ENCODE measurements around the gene GNB3. TPM values are rescaled to one million over a fixed set of nuclear protein-coding genes. Genes with fewer than 3 reads are reported as not detected.

The GNB3 gene
- polyA plus RNA-seq, 3 donors from 2014 or later = not detected

GRCh38 chr12:6826734-6827436 lies 13.8 kb upstream of the GNB3 start:
- Mint-ChIP-seq H3K27me3 (ENCODE audit: low read depth in 3 of 3) (peaks cover 26 to 42% (median 39%) of the 10 kb centered on the region in 3 donors), H3K36me3 (no peaks in the 10 kb centered on the region), H3K9me3 (peaks cover 0 to 1% (median 0%) of the 10 kb centered on the region in 6 donors), H3K27ac (no peak overlapping the region), H3K4me3 (peak overlapping the region in 4 of 5 donors; percentile 14 to 54 (median 32)), H3K4me1 (peaks cover 12 to 13% of the 10 kb centered on the region in 2 donors)
- DNase-seq = no peak

GRCh38 chr12:6827437-6827911 lies 13.3 kb upstream of the GNB3 start:
- peaks cover 24 to 42% (median 41%) of the 10 kb centered on the region in 3 donors for H3K27me3 Mint-ChIP-seq (ENCODE audit: low read depth in 3 of 3)
- H3K4me3 Mint-ChIP-seq = peak overlapping the region in 4 of 5 donors; percentile 14 to 54 (median 32)
- H3K27ac Mint-ChIP-seq = no peak overlapping the region
- H3K9me3 Mint-ChIP-seq = peaks cover 0 to 1% (median 0%) of the 10 kb centered on the region in 6 donors
- no peak for DNase-seq
- peaks cover 12 to 13% of the 10 kb centered on the region in 2 donors for H3K4me1 Mint-ChIP-seq
- H3K36me3 Mint-ChIP-seq = no peaks in the 10 kb centered on the region

- H3K36me3 Mint-ChIP-seq = no peaks in the 10 kb centered on the region
- H3K27me3 Mint-ChIP-seq (ENCODE audit: low read depth in 3 of 3) = peaks cover 21 to 38% (median 37%) of the 10 kb centered on the region in 3 donors
- peaks cover 12 to 13% of the 10 kb centered on the region in 2 donors for H3K4me1 Mint-ChIP-seq
These were observed 12.5 kb upstream of the GNB3 start, which contains the start of gene P3H3 for GRCh38 chr12:6827982-6828780. P3H3 (plus strand) TSS chr12:6828407; CDS start chr12:6828441, 34 bp downstream.

GRCh38 chr12:6828781-6829535 lies 11.8 kb upstream of the GNB3 start:
- Mint-ChIP-seq H3K4me1 (peaks cover 12 to 13% of the 10 kb centered on the region in 2 donors), H3K4me3 (peak overlapping the region; percentile 84 to 89 (median 86)), H3K27ac (peak overlapping the region in 3 of 6 donors; percentile 49 to 79 (median 49)), H3K27me3 (ENCODE audit: low read depth in 3 of 3) (peaks cover 20 to 37% (median 32%) of the 10 kb centered on the region in 3 donors), H3K36me3 (no peaks in the 10 kb centered on the region), H3K9me3 (peaks cover 0 to 1% (median 0%) of the 10 kb centered on the region in 6 donors)
- peak; percentile 22 to 30 (median 25) for DNase-seq

More at GRCh38 chr12:6827982-6828780, 12.5 kb upstream of the GNB3 start, which contains the start of gene P3H3:
- peaks cover 0 to 1% (median 0%) of the 10 kb centered on the region in 6 donors for H3K9me3 Mint-ChIP-seq
- H3K27ac Mint-ChIP-seq = peak within 1 kb of the TSS in 3 of 6 donors; percentile 49 to 79 (median 49)
- peak in 2 of 3 donors; percentile 6 to 12 for DNase-seq
- peak within 1 kb of the TSS; percentile 84 to 89 (median 86) for H3K4me3 Mint-ChIP-seq

GRCh38 chr12:6829536-6830220 lies 11.0 kb upstream of the GNB3 start:
- Mint-ChIP-seq H3K27me3 (ENCODE audit: low read depth in 3 of 3) (peaks cover 17 to 34% (median 33%) of the 10 kb centered on the region in 3 donors), H3K9me3 (peaks cover 0 to 1% (median 0%) of the 10 kb centered on the region in 6 donors), H3K27ac (no peak overlapping the region)

GRCh38 chr12:6830286-6830890 lies 10.3 kb upstream of the GNB3 start:
- Mint-ChIP-seq H3K9me3 (peaks cover 0 to 1% (median 0%) of the 10 kb centered on the region in 6 donors), H3K27ac (no peak overlapping the region), H3K27me3 (ENCODE audit: low read depth in 3 of 3) (peaks cover 14 to 32% (median 31%) of the 10 kb centered on the region in 3 donors), H3K4me3 (peak overlapping the region; percentile 48 to 69 (median 59)), H3K4me1 (peaks cover 12 to 13% of the 10 kb centered on the region in 2 donors), H3K36me3 (no peaks in the 10 kb centered on the region)
- no peak for DNase-seq

More at GRCh38 chr12:6829536-6830220, 11.0 kb upstream of the GNB3 start:
- H3K36me3 Mint-ChIP-seq = no peaks in the 10 kb centered on the region
- H3K4me1 Mint-ChIP-seq = peaks cover 12 to 13% of the 10 kb centered on the region in 2 donors
- H3K4me3 Mint-ChIP-seq = peak overlapping the region; percentile 84 to 89 (median 86)
- no peak for DNase-seq

GRCh38 chr12:6830999-6831398 lies 9.7 kb upstream of the GNB3 start:
- Mint-ChIP-seq H3K36me3 (no peaks in the 10 kb centered on the region), H3K27ac (no peak overlapping the region), H3K4me1 (peaks cover 13 to 15% of the 10 kb centered on the region in 2 donors), H3K4me3 (peak overlapping the region; percentile 12 to 69 (median 58)), H3K27me3 (ENCODE audit: low read depth in 3 of 3) (peaks cover 12 to 26% (median 26%) of the 10 kb centered on the region in 3 donors), H3K9me3 (peaks cover 0 to 1% (median 0%) of the 10 kb centered on the region in 6 donors)
- DNase-seq = no peak

- Mint-ChIP-seq H3K9me3 (peaks cover 0 to 1% (median 0%) of the 10 kb centered on the region in 6 donors), H3K4me1 (peaks cover 13 to 15% of the 10 kb centered on the region in 2 donors), H3K27me3 (ENCODE audit: low read depth in 3 of 3) (peaks cover 9 to 24% (median 21%) of the 10 kb centered on the region in 3 donors), H3K27ac (no peak overlapping the region), H3K36me3 (no peaks in the 10 kb centered on the region), H3K4me3 (no peak overlapping the region)
- no peak for DNase-seq
These were observed 9.2 kb upstream of the GNB3 start for GRCh38 chr12:6831450-6831995.

GRCh38 chr12:6832125-6832524 lies 8.6 kb upstream of the GNB3 start:
- no peak for DNase-seq
- peaks cover 9 to 24% (median 17%) of the 10 kb centered on the region in 3 donors for H3K27me3 Mint-ChIP-seq (ENCODE audit: low read depth in 3 of 3)
- peaks cover 0 to 1% (median 0%) of the 10 kb centered on the region in 6 donors for H3K9me3 Mint-ChIP-seq
- no peak overlapping the region for H3K27ac Mint-ChIP-seq
- H3K36me3 Mint-ChIP-seq = no peaks in the 10 kb centered on the region
- H3K4me3 Mint-ChIP-seq = no peak overlapping the region
- peaks cover 13 to 15% of the 10 kb centered on the region in 2 donors for H3K4me1 Mint-ChIP-seq

- peaks cover 9 to 17% (median 14%) of the 10 kb centered on the region in 3 donors for H3K27me3 Mint-ChIP-seq (ENCODE audit: low read depth in 3 of 3)
- no peaks in the 10 kb centered on the region for H3K9me3 Mint-ChIP-seq
- DNase-seq = no peak
- no peak overlapping the region for H3K27ac Mint-ChIP-seq
- no peak overlapping the region for H3K4me3 Mint-ChIP-seq
- peaks cover 7 to 9% of the 10 kb centered on the region in 2 donors for H3K4me1 Mint-ChIP-seq
- H3K36me3 Mint-ChIP-seq = no peaks in the 10 kb centered on the region
These were observed 7.4 kb upstream of the GNB3 start for GRCh38 chr12:6833189-6833890.

GRCh38 chr12:6834254-6834653 lies 6.5 kb upstream of the GNB3 start:
- H3K4me3 Mint-ChIP-seq = no peak overlapping the region
- H3K27ac Mint-ChIP-seq = no peak overlapping the region
- no peaks in the 10 kb centered on the region for H3K36me3 Mint-ChIP-seq
- H3K27me3 Mint-ChIP-seq (ENCODE audit: low read depth in 3 of 3) = peaks cover 7 to 17% (median 9%) of the 10 kb centered on the region in 3 donors
- H3K9me3 Mint-ChIP-seq = no peaks in the 10 kb centered on the region
- H3K4me1 Mint-ChIP-seq = peaks cover 2 to 5% of the 10 kb centered on the region in 2 donors
- no peak for DNase-seq
